HEK293 (cell line): ENCODE results near the gene CTIF.

Source experiments
- CTCF ChIA-PET: fragments of 350-600 bp; formaldehyde crosslinking; extraction: SDS; loops from one replicate; lab custom pipeline; 2021; ENCODE audit warnings: antibody characterized with exemption; lab: Yijun Ruan, JAX
- POLR2A ChIA-PET: fragments of 300-600 bp; formaldehyde crosslinking; extraction: SDS; loops from one replicate; lab custom pipeline; 2020; ENCODE audit warnings: antibody characterized with exemption, inconsistent platforms; lab: Yijun Ruan, JAX
- H3K27ac ChIP-seq: fragments of 200-500 bp; sonication (Bioruptor generic); 2 replicates; pipeline ENCODE4 v1.5.1; 2014; ENCODE audit warnings: low read depth, low read length, control low read depth, inconsistent platforms; ENCODE audit errors: extremely low read depth
- H3K36me3 ChIP-seq, 2 experiments: fragments of 200-500 bp in 1 of 2; sonication (Bioruptor generic) in 1 of 2; 1 replicate in 1 of 2; 2 replicates in 1 of 2; pipeline ENCODE4 v1.5.1; 2014 to 2017; ENCODE audit warnings: inconsistent platforms in 2 of 2, low read length in 2 of 2; ENCODE audit not compliant: control insufficient read depth in 2 of 2, insufficient read depth in 1 of 2
- H3K4me1 ChIP-seq: fragments of 200-500 bp; sonication (Bioruptor generic); 2 replicates; pipeline ENCODE4 v1.5.1; 2014; ENCODE audit warnings: mild to moderate bottlenecking, low read length, inconsistent platforms; ENCODE audit not compliant: control insufficient read depth, insufficient read depth
- H3K4me3 ChIP-seq: 2 replicates; pipeline ENCODE4 v1.5.1; 2011; ENCODE audit warnings: low read depth, mild to moderate bottlenecking, control low read depth, low read length, moderate library complexity
- H3K9me3 ChIP-seq: fragments of 200-500 bp; sonication (Bioruptor generic); 2 replicates; pipeline ENCODE4 v1.5.1; 2014; ENCODE audit warnings: low read depth, low read length, inconsistent platforms; ENCODE audit not compliant: control insufficient read depth, insufficient read depth
- KLF7 ChIP-seq: fragments of 450-650 bp; formaldehyde crosslinking; IDR thresholded peaks from 2 replicates; pipeline ENCODE4 v1.5.1; 2016; ENCODE audit warnings: missing biosample characterization, missing genetic modification characterization, borderline replicate concordance
- MYNN ChIP-seq: fragments of 450-650 bp; formaldehyde crosslinking; IDR thresholded peaks from 2 replicates; pipeline ENCODE4 v1.5.1; 2016; ENCODE audit warnings: missing biosample characterization, missing genetic modification characterization, borderline replicate concordance
- OVOL3 ChIP-seq: fragments of 450-650 bp; formaldehyde crosslinking; IDR thresholded peaks from 2 replicates; pipeline ENCODE4 v1.5.1; 2016; ENCODE audit warnings: missing biosample characterization, missing genetic modification characterization
- ZNF19 ChIP-seq: fragments of 450-650 bp; formaldehyde crosslinking; IDR thresholded peaks from 2 replicates; pipeline ENCODE4; 2016; ENCODE audit warnings: missing biosample characterization, missing genetic modification characterization, low read depth
- ZNF202 ChIP-seq: fragments of 450-650 bp; formaldehyde crosslinking; IDR thresholded peaks from 2 replicates; pipeline ENCODE4 v1.5.1; 2016; ENCODE audit warnings: missing biosample characterization, missing genetic modification characterization, borderline replicate concordance
- ZNF473 ChIP-seq: fragments of 450-650 bp; formaldehyde crosslinking; IDR thresholded peaks from 2 replicates; pipeline ENCODE4 v1.5.1; 2017; ENCODE audit warnings: missing biosample characterization, missing genetic modification characterization
- ZNF555 ChIP-seq: fragments of 450-650 bp; formaldehyde crosslinking; conservative IDR thresholded peaks from 2 replicates; pipeline ENCODE4 v1.5.1; 2017; ENCODE audit warnings: missing biosample characterization, mild to moderate bottlenecking, missing genetic modification characterization, inconsistent platforms
- ZNF600 ChIP-seq: fragments of 450-650 bp; formaldehyde crosslinking; IDR thresholded peaks from 2 replicates; pipeline ENCODE4 v1.5.1; 2016; ENCODE audit warnings: missing biosample characterization, missing genetic modification characterization
- TF ChIP-seq, protein P1 (sequence below): fragments of 450-650 bp; formaldehyde crosslinking; IDR thresholded peaks from 2 replicates; pipeline ENCODE4 v1.5.1; 2016; ENCODE audit warnings: missing biosample characterization, missing genetic modification characterization, borderline replicate concordance
- TF ChIP-seq, protein P2 (sequence below): fragments of 450-650 bp; formaldehyde crosslinking; IDR thresholded peaks from 2 replicates; pipeline ENCODE4 v1.5.1; 2016; ENCODE audit warnings: missing biosample characterization, missing genetic modification characterization
- TF ChIP-seq, protein P3 (sequence below): fragments of 450-650 bp; formaldehyde crosslinking; IDR thresholded peaks from 2 replicates; pipeline ENCODE4 v1.5.1; 2017; ENCODE audit warnings: missing biosample characterization, missing genetic modification characterization
- TF ChIP-seq, protein P4 (sequence below): fragments of 450-650 bp; formaldehyde crosslinking; IDR thresholded peaks from 2 replicates; pipeline ENCODE4 v1.5.1; 2016; ENCODE audit warnings: missing biosample characterization, missing genetic modification characterization

CTIF gene

DNA sequence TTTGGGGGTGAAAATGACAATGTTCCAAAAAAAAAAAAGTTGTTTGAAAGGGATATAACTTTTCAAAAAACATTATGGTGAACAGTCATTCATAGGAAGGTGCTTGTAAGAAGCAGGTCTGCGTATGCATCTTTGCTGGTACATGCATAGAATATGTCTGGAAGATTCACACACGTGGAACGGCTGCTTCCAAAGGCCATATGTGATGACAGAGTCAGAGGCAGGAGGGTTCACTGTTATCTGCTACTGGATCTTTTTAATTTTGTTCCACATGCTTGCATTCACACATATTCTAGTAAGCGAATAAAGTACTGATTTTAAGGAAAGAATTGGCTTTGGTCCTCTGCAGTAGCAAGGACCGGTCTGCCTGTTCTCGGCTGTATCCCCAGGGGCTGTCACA is 218.5 kb downstream of the CTIF start (continued):
- TF ChIP-seq, protein P1, sequence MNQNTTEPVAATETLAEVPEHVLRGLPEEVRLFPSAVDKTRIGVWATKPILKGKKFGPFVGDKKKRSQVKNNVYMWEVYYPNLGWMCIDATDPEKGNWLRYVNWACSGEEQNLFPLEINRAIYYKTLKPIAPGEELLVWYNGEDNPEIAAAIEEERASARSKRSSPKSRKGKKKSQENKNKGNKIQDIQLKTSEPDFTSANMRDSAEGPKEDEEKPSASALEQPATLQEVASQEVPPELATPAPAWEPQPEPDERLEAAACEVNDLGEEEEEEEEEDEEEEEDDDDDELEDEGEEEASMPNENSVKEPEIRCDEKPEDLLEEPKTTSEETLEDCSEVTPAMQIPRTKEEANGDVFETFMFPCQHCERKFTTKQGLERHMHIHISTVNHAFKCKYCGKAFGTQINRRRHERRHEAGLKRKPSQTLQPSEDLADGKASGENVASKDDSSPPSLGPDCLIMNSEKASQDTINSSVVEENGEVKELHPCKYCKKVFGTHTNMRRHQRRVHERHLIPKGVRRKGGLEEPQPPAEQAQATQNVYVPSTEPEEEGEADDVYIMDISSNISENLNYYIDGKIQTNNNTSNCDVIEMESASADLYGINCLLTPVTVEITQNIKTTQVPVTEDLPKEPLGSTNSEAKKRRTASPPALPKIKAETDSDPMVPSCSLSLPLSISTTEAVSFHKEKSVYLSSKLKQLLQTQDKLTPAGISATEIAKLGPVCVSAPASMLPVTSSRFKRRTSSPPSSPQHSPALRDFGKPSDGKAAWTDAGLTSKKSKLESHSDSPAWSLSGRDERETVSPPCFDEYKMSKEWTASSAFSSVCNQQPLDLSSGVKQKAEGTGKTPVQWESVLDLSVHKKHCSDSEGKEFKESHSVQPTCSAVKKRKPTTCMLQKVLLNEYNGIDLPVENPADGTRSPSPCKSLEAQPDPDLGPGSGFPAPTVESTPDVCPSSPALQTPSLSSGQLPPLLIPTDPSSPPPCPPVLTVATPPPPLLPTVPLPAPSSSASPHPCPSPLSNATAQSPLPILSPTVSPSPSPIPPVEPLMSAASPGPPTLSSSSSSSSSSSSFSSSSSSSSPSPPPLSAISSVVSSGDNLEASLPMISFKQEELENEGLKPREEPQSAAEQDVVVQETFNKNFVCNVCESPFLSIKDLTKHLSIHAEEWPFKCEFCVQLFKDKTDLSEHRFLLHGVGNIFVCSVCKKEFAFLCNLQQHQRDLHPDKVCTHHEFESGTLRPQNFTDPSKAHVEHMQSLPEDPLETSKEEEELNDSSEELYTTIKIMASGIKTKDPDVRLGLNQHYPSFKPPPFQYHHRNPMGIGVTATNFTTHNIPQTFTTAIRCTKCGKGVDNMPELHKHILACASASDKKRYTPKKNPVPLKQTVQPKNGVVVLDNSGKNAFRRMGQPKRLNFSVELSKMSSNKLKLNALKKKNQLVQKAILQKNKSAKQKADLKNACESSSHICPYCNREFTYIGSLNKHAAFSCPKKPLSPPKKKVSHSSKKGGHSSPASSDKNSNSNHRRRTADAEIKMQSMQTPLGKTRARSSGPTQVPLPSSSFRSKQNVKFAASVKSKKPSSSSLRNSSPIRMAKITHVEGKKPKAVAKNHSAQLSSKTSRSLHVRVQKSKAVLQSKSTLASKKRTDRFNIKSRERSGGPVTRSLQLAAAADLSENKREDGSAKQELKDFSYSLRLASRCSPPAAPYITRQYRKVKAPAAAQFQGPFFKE (tag by site-specific recombination): no peak
- TF ChIP-seq ZNF19 (tag by site-specific recombination): no peak
- no peak for TF ChIP-seq ZNF555 (tag by site-specific recombination)
- no peak for TF ChIP-seq ZNF473

DNA sequence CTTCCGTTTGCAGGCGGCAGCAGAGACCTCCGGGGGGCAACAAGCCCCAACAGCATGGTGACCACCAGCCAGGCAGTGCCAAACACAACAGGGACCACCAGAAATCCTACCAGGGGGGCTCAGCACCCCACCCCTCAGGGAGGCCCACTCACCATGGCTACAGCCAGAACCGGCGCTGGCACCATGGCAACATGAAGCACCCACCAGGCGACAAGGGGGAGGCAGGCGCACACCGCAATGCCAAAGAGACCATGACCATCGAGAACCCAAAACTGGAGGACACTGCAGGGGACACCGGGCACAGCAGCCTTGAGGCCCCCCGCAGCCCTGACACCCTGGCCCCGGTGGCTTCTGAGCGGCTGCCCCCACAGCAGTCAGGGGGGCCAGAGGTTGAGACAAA is 219.1 kb downstream of the CTIF start:
- ChIA-PET CTCF (no interaction called here), POLR2A (no interaction called here)
- no peak overlapping the region for H3K4me3 ChIP-seq
- H3K27ac ChIP-seq: no peak overlapping the region
- no peaks in the 10 kb centered on the region for H3K4me1 ChIP-seq
- TF ChIP-seq, protein P2, sequence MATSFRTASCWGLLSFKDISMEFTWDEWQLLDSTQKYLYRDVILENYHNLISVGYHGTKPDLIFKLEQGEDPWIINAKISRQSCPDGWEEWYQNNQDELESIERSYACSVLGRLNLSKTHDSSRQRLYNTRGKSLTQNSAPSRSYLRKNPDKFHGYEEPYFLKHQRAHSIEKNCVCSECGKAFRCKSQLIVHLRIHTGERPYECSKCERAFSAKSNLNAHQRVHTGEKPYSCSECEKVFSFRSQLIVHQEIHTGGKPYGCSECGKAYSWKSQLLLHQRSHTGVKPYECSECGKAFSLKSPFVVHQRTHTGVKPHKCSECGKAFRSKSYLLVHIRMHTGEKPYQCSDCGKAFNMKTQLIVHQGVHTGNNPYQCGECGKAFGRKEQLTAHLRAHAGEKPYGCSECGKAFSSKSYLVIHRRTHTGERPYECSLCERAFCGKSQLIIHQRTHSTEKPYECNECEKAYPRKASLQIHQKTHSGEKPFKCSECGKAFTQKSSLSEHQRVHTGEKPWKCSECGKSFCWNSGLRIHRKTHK (tag by site-specific recombination): no peak
- no peak for TF ChIP-seq ZNF202
- TF ChIP-seq MYNN (tag by site-specific recombination): no peak
- TF ChIP-seq, protein P3, sequence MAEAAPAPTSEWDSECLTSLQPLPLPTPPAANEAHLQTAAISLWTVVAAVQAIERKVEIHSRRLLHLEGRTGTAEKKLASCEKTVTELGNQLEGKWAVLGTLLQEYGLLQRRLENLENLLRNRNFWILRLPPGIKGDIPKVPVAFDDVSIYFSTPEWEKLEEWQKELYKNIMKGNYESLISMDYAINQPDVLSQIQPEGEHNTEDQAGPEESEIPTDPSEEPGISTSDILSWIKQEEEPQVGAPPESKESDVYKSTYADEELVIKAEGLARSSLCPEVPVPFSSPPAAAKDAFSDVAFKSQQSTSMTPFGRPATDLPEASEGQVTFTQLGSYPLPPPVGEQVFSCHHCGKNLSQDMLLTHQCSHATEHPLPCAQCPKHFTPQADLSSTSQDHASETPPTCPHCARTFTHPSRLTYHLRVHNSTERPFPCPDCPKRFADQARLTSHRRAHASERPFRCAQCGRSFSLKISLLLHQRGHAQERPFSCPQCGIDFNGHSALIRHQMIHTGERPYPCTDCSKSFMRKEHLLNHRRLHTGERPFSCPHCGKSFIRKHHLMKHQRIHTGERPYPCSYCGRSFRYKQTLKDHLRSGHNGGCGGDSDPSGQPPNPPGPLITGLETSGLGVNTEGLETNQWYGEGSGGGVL (tag by site-specific recombination): no peak
- TF ChIP-seq KLF7 (tag by site-specific recombination): no peak
- no peaks in the 10 kb centered on the region for H3K9me3 ChIP-seq
- peaks cover 0 to 8% of the 10 kb centered on the region in 2 experiments; a peak in 1 of 3 replicates for H3K36me3 ChIP-seq

DNA sequence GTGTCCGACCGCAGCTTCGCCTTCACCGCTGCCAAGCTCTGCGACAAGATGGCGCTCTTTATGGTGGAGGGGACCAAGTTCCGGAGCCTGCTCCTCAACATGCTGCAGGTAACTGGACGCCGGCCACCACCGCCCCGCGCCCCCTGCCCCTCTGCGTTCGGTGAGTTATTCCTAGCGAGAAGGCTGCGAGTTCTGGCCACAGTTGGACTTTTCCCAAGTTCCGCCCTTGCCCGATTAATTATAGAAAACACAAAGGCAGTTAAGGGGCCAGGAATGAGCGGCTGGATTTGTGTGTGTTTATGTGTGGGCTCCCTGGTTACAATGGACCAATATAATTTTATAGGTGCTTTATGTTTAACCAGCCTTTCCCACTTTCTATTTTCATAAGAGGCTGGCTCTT is 222.8 kb downstream of the CTIF start:
- no peak overlapping the region for H3K27ac ChIP-seq
- TF ChIP-seq ZNF600 (tag by site-specific recombination) (0 out of 2 replicates have a peak, but pooled peaks have one; percentile 5), OVOL3 (no peak)
- TF ChIP-seq, protein P4, sequence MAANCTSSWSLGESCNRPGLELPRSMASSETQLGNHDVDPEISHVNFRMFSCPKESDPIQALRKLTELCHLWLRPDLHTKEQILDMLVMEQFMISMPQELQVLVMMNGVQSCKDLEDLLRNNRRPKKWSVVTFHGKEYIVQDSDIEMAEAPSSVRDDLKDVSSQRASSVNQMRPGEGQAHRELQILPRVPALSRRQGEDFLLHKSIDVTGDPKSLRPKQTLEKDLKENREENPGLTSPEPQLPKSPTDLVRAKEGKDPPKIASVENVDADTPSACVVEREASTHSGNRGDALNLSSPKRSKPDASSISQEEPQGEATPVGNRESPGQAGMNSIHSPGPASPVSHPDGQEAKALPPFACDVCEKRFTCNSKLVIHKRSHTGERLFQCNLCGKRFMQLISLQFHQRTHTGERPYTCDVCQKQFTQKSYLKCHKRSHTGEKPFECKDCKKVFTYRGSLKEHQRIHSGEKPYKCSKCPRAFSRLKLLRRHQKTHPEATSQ (tag by site-specific recombination): no peak
- H3K36me3 ChIP-seq: peaks cover 0 to 8% of the 10 kb centered on the region in 2 experiments; a peak in 1 of 3 replicates
- POLR2A ChIA-PET: no interaction called here
- CTCF ChIA-PET: interaction anchor here (0.6 kb wide), 1 partner anchor 414 kb away, joined by 4 read pairs; no protein-coding TSS in a partner anchor
- H3K9me3 ChIP-seq: no peaks in the 10 kb centered on the region
- H3K4me1 ChIP-seq: no peaks in the 10 kb centered on the region
- no peak overlapping the region for H3K4me3 ChIP-seq
